ENCODE results near the gene CREB3L1. TPM values are rescaled to one million over a fixed set of nuclear protein-coding genes. Genes with fewer than 3 reads are reported as not detected.

Gene CREB3L1
- total RNA-seq, 1 donor from 2014 or later, result 40.9 TPM

DNA sequence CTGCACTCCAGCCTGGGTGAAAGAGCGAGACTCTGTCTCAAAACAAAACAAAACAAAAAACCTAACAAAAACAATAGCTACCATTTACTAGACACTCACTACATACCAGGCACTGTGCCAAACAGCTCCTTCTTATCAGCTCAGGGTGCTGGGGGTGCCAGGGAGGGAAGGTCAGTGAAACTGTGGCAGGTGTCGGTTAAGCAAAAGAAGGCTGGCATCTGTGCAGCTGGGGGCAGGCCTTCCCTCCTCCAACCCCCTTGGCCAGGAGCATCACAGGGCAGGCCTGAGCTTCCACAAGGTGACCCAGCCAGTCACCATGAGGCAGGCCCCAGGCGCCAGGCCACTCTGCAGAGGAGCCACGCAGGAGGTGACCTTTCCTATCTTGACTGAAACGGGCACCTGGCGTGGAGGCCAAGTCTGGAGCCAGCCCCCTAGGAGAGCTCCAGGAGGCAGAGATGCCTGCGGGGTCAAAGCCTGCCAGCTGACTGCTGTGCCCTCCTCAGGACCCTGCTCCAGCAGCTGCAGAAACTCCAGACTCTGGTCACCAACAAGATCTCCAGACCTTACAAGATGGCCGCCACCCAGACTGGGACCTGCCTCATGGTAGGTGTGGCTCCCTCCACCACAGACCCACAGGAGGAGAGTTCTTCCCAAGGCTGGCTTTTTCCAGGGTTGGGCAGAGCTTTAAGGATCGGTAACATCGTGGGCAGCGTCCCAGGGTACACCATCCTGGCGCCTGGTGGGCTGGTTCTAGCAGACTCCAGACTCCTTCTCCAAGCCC, 38.5 kb downstream of the CREB3L1 start:
- DNase-seq, result peak; percentile 64
- H3K4me1 ChIP-seq, result peaks cover 42% of the 10 kb centered on the region
- H3K36me3 ChIP-seq, result peaks cover 47% of the 10 kb centered on the region
- peak overlapping the region; percentile 79 for H3K27ac ChIP-seq (replicated peaks)
- TF ChIP-seq, protein P1, sequence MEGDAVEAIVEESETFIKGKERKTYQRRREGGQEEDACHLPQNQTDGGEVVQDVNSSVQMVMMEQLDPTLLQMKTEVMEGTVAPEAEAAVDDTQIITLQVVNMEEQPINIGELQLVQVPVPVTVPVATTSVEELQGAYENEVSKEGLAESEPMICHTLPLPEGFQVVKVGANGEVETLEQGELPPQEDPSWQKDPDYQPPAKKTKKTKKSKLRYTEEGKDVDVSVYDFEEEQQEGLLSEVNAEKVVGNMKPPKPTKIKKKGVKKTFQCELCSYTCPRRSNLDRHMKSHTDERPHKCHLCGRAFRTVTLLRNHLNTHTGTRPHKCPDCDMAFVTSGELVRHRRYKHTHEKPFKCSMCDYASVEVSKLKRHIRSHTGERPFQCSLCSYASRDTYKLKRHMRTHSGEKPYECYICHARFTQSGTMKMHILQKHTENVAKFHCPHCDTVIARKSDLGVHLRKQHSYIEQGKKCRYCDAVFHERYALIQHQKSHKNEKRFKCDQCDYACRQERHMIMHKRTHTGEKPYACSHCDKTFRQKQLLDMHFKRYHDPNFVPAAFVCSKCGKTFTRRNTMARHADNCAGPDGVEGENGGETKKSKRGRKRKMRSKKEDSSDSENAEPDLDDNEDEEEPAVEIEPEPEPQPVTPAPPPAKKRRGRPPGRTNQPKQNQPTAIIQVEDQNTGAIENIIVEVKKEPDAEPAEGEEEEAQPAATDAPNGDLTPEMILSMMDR (IDR thresholded peaks at IDR 0.05; ENCODE audit: borderline replicate concordance), result no peak
- H3K4me3 ChIP-seq, result peak overlapping the region; percentile 53
- no peaks in the 10 kb centered on the region for H3K9me3 ChIP-seq (replicated peaks)
- intact Hi-C loops (cut with micrococcal nuclease), result no loop called here
- H3K27me3 ChIP-seq (ENCODE audit: low read depth), result no peaks in the 10 kb centered on the region

DNA sequence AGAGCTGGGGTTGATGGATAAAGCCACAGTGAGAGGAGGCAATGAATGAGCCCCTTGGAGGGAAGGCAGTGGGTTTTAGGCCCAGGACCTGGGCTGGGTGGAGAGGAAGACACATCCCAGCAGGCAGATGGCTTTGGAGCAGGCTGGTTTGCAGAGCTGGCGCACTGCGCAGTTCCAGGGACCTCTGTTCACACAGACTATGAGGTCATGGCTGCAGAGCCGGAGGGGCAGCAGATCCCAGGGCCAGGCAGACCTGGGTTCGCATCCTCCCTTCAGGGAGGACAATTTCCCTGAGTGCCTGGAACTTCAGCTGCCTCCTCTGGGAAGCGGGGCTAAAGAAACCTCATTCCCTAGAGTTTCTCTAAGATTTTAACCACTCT, 41.6 kb downstream of the CREB3L1 start:
- Histone ChIP-seq H3K4me3 (no peak overlapping the region), H3K27me3 (ENCODE audit: low read depth) (no peaks in the 10 kb centered on the region), H3K9me3 (replicated peaks) (no peaks in the 10 kb centered on the region), H3K36me3 (peaks cover 64% of the 10 kb centered on the region), H3K4me1 (peaks cover 42% of the 10 kb centered on the region), H3K27ac (replicated peaks) (peak overlapping the region; percentile 79)
- no peak for DNase-seq
- TF ChIP-seq, protein P1 (IDR thresholded peaks at IDR 0.05; ENCODE audit: borderline replicate concordance), result no peak
- intact Hi-C loops (cut with micrococcal nuclease), result no loop called here

DNA sequence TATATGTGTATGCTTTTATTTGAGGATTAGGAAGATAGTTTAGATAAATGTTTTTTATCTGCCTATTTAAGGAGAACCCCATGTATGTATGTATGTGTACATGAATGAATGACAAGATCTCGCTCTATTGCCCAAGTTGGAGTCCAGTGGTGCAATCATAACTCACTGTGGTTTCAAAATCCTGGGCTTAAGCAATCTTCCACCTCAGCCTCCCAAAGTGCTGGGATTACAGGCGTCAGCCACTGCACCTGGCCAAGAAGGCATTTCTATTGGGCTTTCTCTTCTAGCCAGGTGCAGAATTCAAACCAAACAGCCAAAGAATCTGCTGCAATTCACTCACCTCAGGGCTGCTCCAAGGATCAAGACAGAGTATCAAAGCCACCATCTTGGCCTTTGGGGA, 44.3 kb downstream of the CREB3L1 start:
- Histone ChIP-seq H3K4me3 (no peak overlapping the region), H3K4me1 (peaks cover 24% of the 10 kb centered on the region), H3K9me3 (replicated peaks) (no peaks in the 10 kb centered on the region), H3K27me3 (ENCODE audit: low read depth) (no peaks in the 10 kb centered on the region), H3K36me3 (peaks cover 56% of the 10 kb centered on the region), H3K27ac (replicated peaks) (no peak overlapping the region)
- DNase-seq, result no peak
- intact Hi-C loops (cut with micrococcal nuclease), result no loop called here
- TF ChIP-seq, protein P1 (IDR thresholded peaks at IDR 0.05; ENCODE audit: borderline replicate concordance), result no peak

DNA sequence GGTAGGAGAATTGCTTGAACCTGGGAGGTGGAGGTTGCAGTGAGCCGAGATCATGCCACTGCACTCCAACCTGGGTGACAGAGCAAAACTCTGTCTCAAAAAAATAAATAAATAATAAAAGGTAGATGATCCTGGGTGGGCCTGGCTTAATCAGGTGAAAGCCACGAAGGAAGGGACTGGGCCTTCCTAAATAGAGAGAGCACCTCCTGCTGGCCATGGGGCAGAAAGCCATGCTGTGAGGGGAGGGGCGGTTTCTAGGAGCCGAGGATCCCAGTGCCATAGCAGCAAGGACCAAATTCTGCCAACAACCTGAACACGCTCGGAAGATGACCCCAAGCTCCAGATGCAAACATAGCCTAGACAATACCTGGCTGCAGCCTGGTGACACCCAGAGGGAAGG, 45.3 kb downstream of the CREB3L1 start:
- H3K9me3 ChIP-seq (replicated peaks), result no peaks in the 10 kb centered on the region
- DNase-seq, result no peak
- TF ChIP-seq, protein P1 (IDR thresholded peaks at IDR 0.05; ENCODE audit: borderline replicate concordance), result peak; percentile 35
- intact Hi-C loops (cut with micrococcal nuclease), result no loop called here
- peaks cover 46% of the 10 kb centered on the region for H3K36me3 ChIP-seq
- H3K4me1 ChIP-seq, result peaks cover 14% of the 10 kb centered on the region
- H3K4me3 ChIP-seq, result no peak overlapping the region
- no peaks in the 10 kb centered on the region for H3K27me3 ChIP-seq (ENCODE audit: low read depth)
- no peak overlapping the region for H3K27ac ChIP-seq (replicated peaks)

DNA sequence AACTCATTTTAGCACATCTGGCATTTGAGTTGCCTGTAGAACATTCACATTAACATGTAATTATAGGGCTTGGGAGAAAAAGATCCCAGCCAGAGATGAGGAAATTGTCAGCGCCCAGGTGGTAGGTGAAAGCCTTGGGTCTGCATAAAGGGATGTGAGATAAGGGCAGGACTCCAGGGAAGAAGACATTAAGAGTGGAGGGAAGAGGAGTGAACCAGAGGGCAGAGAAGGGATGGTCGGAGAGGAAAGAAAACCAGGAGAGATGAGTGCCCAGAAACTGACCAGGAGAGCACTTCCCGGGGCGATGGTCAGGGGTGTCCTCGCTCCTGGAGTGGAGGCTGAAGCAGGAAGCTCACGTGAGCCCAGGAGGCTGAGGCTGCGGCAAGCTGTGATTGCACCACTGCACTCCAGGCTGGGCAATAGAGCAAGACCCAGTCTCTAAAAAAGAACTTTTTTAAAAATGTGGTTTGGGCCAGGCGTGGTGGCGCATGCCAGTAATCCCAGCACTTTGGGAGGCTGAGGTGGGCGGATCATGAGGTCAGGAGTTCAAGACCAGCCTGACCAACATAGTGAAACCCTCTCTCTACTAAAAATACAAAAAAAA, 49.5 kb downstream of the CREB3L1 start:
- peaks cover 13% of the 10 kb centered on the region for H3K4me1 ChIP-seq
- no peak for DNase-seq
- TF ChIP-seq, protein P1 (IDR thresholded peaks at IDR 0.05; ENCODE audit: borderline replicate concordance), result no peak
- intact Hi-C loops (cut with micrococcal nuclease), result no loop called here
- no peak overlapping the region for H3K27ac ChIP-seq (replicated peaks)
- no peak overlapping the region for H3K4me3 ChIP-seq
- H3K36me3 ChIP-seq, result peaks cover 7% of the 10 kb centered on the region
- H3K27me3 ChIP-seq (ENCODE audit: low read depth), result no peaks in the 10 kb centered on the region
- H3K9me3 ChIP-seq (replicated peaks), result no peaks in the 10 kb centered on the region

Data from left ventricle myocardium inferior (tissue), 1 donor.